Cerebellar nuclear complex (tissue), 1 donor: ENCODE results near the gene TSR1.

Experiments
- DNase-seq, 2 experiments: peaks; one replicate each; lab custom pipeline; 2025; lab: John Stamatoyannopoulos, UW

Gene TSR1

DNA sequence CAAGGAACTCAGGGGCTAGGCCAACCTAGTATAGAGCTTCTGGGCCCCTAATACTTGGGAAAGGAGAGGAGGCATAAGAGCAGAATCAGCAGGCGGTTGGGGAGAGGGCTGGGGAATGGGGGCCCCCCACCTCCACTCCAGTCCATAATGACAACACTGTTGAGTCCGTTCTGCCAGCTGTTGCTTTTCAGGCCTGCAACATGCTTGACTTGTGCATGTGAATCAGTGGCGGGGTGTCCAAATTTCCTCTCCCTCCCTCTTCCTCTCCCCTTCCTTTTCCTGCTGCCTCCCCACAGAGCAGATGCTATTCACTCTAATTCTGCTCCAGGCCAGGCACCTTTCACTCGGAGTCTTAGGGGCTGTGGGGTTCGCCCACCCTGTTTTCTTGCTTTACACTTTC lies 32.8 kb upstream of the TSR1 start:
- DNase-seq: no peak

DNA sequence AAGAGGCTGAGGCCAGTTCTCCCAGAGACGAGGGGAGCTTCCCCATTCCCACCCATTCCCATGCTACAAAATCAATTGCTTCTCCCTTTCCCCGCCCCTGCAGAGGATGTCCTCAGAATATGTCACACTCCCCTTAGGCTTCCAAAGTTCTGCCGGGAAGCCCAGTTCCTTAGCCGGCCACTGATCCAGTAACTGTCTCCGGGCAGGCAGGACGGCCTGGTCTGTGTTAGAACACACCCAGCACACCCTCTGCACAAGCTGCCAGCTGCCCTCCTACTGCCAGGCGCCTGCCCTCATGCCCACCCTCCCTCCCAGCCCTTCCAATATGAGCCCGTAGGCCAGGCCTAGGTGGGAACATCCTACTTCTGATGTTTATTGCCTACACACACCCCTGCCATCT lies 32.1 kb upstream of the TSR1 start:
- no peak for DNase-seq

DNA sequence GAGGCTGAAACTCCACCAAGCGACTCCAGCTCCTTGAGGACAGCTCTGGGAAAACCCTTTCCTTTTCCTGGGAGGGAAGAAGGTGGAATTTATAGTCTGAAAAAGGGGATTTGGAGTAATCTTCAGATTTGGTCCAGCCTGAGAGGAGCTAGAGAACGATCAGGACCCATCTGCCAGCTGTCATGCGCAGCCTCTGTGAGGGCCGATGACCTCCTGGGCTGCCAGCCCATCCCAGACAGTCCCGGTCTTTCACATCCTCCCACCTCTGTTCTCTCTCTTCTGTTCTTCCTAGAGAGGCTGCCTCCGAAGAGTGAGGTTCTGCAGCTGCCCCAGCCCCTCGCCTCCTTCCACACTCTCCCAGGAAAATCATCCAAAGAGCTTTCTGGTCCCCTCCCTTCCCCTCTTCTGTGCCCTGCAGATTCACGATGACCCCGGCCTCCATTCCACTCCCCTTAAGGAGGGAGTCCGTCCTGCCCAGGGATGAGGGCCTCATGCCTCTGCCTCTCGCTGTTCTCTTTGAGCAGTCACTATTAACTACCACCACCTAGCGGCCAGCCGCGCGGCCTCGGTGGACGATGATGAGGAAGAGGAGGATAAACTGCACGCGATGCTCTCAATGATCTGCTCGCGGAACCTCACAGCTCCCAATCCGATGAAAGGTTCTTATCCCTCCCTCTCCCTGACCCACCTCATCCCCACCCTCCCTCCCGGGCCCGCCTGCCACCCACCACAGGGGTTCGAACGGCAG lies 30.7 kb upstream of the TSR1 start:
- DNase-seq: no peak

DNA sequence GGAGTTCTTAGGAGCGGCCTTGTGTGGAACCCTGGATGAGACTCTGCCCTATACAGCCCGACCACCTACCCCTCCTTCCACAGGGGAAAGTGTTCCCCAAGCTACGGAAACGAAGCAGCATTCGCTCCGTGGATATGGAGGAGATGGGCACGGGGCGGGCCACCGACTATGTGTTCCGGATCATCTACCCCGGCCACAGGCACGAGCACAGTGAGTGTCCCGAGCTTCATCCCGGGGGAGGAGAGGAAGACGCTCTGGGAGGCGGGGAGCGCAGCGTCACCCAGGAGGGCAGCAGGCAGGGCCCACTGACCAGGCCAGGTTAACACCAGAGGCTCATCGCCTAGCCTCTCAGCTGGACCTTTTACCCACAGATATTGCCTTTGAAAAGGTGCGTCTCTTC lies 28.9 kb upstream of the TSR1 start:
- DNase-seq: no peak

DNA sequence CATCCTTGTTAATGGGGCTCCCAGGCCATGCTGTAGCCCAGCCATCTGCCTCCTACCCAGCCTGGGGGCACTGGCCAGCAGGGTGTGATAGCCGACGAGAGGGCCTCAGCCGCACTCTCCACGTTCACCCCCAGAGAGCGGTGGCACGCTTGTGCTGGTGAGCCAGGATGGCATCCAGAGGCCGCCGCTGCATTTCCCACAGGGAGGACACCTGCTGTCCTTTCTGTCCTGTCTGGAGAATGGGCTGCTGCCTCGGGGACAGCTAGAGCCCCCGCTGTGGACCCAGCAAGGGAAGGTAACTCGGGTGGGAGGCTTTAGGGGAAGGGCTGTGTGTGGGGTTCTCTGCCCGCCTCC lies 28.5 kb upstream of the TSR1 start:
- DNase-seq: no peak

DNA sequence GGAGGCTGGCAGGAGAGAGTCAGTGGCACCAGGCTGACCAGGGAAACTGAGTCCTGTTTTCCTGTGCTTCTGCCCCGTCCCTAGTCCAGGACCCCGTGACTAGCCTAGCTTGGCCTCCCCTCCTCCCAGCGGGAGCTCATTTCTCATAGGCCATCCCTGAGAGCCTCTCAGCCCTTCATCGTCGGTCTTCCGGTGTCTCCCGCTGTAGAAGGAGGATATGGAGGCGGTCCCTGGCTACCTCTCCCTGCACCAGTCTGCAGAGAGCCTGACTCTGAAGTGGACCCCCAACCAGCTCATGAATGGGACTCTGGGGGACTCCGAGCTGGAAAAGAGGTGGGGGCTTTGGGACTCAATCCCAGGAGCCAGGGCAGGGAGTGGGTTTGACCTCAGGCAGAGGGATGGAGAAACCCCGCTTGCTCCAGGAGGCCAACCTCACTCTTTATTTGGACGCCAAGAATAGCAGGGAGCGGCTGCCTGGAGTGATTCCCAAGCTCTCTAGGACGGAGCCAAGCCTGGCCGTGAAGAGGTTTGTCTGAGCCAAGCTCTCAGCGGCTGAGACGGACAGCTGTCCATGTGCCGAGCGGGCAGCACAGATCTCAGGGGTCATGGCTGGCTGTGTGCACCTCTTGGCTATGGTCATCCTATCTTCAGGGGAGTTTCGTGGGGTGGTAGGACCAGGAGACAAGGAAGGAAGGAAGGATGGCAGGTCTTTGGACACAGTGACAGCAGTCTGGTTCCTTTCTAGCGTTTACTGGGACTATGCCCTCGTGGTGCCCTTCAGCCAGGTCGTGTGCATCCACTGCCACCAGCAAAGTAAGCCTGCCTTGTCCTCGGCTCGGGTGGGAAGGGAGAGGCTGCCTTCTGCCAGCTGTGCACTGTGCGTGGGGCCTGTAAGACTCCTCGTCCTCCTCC lies 27.9 kb upstream of the TSR1 start:
- DNase-seq: no peak

DNA sequence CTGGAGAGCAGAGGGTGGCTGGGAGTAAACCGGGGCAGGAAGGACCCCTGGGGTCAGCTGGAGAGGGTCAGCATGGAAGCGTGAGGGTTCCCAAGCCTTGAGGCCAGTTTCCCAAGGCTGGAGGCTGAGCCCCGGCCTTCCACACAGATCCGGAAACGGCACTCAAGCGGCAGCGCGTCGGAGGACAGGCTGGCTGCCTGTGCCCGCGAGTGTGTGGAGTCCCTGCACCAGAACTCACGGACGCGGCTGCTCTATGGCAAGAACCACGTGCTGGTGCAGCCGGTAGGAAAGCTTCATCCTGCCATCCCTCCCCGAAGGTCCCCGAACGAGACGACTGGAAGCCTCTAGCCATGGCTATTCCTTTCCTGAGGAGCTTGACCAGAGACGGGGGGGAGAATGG lies 27.1 kb upstream of the TSR1 start:
- DNase-seq: no peak

DNA sequence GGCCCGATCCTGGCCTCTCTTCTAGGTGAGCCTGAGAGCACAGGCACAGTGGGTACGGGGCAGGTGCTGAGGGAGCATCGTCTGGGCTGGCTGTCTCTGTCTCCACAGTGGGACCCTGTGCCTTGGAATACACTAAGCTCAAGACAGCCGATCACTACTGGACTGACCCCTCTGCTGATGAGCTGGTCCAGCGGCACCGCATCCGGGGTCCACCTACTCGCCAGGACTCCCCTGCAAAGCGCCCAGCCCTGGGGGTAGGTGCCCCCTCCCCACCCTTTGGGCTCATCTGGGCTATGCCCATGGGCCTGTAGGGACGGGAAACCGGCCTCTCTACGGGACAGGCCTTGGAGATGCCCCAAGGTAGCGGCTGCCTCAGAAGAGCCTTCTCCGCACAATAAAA lies 26.6 kb upstream of the TSR1 start:
- DNase-seq: no peak

DNA sequence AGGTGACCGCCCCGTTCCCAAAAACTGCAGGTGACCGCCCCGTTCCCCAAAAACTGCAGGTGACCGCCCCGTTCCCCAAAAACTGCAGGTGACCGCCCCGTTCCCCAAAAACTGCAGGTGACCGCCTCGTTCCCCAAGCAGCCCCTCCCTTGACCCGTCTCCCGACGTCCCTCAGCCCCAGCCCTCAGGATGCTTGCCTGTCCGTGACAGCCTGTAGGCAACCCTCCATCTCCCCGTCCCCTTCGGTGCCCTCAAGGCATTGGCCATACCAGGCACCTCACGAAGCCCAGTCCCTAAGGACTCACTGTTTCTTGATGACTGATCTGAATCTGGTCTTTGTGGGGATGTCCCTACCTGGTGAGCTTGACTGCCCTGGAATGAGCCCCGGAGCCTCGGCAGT lies 26.2 kb upstream of the TSR1 start:
- no peak for DNase-seq

DNA sequence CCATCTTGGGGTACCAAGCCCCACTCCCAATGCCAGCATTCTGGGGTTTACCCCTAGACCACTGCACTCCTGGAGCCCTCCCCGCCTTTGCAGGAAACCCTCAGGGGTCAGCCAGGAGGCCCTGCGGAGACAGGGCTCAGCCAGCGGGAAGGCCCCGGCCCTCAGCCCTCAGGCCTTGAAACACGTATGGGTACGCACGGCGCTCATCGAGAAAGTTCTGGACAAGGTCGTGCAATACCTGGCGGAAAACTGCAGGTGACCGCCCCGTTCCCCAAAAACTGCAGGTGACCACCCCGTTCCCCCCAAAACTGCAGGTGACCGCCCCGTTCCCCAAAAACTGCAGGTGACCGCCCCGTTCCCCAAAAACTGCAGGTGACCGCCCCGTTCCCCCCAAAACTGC lies 25.8 kb upstream of the TSR1 start:
- DNase-seq: no peak

DNA sequence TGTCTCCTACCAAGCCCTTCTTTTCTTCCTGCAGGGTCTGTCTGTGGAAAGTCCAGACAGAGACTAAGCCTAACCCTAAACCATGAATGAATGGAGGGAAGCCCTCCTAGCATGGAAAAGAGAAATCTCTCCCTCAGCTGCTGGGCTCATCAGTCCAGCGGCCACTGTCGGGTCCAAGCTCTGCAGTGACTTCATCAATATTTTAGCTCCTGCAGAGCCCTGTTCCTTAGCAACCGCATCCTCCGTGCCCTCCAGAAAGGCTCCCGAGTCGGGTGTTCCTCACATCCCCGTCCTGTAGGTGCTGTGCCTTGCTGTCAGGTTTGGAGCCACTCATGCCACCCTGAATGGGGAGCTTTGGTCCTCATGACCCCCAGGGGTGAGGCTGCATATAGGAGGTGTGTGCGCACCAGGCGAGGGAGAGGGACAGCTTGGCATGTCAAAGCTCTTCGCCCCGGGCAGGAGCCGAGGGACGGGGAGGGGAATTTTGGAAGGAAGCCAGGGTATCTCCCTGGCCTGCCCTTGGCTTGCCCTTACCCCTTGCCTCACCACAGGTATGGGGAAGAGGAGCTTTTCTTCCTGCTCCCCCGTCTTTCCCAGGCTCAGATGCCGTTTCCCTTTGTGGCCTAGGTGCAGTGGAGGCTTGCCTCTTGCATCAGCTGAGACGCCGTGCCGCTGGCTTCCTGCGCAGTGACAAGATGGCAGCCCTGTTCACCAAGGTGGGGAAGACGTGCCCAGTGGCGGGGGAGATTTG lies 24.9 kb upstream of the TSR1 start:
- no peak for DNase-seq

DNA sequence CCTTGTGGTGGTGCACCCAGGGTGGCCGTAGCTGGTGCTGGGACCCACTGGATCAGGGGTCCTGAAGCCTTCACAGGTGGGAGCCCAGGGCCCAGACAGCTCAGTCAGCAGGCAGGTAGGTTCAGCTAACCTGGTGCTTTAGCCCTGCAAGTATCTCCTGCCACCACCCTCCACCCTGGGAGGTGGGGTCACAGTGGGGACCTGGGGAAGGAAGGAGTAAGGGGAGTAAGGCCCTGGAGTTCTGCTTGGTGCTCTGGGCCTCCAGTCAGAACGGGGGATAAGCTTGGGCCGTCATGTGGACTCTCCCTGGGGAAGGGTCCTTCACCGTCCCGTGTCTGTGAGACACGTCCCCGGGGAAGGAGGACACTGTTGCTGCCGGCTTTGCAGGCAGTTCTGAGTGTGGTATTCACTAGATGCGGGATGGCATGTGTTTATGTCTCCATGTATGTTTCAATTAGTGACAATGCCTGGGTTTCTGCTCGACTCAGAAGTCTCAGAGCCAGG lies 21.7 kb upstream of the TSR1 start:
- no peak for DNase-seq

DNA sequence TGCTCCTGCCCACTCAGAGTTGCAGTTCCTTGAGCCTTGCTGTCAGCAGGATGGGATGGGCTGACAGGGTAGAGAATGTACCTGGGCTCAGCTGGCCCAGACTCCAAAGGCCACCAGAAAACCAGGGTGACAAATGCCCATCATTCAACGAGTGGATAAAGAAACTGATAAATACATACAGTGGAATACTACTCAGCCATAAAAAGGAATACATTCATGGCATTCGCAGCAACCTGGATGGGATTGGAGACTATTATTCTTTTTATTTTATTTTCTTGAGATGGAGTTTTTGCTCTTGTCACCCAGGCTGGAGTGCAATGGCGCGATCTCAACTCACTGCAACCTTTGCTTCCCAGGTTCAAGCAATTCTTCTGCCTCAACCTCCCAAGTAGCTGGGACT lies 21.0 kb upstream of the TSR1 start:
- no peak for DNase-seq

DNA sequence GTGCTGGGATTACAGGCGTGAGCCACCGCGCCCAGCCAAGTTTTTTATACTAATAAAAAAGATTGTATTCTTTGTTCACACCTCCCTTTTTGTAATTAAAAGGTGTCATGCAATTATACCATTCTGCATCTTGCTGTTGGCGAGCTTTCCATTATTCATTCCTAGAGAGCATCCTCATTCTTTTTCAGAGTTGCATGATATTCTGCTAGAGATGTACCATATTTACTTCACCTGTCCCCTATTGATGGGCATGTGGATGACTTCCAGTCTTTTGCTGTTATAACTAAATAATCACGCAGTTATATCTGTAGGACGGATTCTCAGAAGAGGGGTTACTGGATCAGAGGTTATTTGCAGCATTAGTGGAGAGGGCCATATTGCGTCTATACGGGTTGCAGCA lies 18.1 kb upstream of the TSR1 start:
- no peak for DNase-seq

DNA sequence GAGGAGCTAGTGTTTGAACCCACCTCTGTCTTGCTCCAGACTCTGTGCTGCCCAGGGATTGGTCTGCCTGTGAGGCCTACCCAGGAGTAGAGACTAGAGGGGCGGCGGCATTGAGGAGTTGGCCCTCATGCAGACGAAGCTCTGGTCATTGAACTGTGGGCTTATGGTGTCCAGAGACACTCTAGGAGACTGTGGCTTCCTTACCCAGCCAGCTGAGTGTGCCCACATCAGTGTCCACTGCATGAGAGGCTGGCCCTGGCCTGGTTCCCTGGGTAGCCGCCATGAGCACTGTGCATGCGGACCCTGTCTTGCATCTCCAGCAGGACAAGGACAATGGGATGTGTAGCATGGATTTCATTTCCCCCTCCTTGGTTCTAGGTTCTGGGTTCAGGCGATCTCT lies 15.0 kb upstream of the TSR1 start:
- no peak for DNase-seq

DNA sequence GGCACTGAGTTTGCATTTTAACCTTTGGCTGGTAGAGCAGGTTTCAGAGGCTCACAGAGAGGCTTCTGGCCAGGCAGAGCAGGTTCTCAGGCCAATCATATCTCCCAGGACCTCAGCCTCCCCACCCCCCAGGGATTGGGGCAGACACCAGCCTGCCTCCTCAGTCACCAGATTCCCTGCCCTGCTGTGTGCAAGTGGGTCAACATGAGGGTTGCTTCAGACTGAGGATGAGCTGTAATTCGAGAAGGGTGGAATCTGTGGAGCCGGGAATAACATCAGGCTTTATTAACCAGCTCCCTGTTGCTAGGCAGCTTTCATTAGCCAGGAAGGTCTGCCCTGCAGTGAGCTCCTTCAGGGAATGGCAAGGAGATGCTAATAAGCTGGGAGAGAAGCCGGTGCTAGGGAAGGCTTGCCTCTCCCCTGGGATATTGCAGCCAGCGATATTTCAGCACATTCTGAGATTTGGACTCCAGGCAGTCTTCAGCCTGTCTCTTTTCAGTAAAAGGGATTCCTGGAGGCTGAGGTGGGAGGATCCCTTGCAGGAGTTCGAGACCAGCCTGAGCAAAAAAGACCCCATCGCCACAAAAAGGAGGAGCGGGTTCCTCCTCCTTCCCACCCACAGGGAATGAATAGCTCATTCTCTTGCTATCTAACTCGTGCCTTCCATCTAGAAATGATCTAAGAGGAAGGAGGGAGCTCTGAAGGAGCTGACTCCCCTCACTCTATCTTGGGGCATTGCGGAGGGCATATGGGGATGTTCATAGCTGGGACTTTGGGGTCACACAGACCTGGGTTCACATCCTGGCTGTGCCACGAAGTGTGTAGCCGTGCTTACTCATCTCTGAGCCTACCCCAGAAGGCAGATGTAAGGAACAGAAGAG lies 11.8 kb upstream of the TSR1 start:
- DNase-seq: no peak

DNA sequence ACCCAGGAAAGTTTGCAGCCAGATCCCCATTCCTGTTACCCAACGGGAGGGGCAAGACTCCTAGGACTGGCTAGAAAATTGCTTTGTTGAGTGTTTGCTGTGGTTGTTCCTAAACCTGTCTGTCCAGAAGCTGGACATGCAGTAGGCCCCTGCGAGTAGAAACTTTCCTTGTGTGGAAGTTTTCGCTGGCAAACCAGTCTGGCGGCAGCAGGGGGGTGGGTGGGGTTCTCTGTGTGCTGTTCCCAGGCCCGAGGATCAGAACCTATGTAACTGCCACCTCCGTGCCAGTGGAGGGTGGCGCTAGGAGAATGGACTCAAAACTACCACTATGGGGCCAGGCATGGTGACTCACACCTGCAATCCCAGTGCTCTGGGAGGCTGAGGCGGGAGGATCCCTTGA lies 10.2 kb upstream of the TSR1 start:
- no peak for DNase-seq

DNA sequence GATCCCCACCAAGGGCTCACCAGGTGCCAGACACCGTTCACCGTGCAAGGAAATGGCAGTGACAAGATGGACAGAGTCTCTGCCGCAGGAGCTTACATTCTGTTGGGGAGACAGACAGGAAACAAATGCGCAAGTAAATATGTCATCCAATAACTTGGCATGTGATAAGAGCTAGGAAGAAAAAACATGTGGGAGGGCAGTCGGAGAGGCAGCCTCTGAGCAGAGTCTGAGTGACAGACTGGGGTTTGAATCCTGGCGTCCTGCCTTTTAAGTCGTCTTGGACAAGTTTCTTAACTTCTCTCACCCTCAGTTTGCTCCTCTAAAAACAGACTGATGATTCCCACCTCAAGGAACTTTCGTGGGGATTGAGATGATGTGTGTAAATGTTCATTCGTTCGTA lies 8.3 kb upstream of the TSR1 start:
- DNase-seq: no peak

DNA sequence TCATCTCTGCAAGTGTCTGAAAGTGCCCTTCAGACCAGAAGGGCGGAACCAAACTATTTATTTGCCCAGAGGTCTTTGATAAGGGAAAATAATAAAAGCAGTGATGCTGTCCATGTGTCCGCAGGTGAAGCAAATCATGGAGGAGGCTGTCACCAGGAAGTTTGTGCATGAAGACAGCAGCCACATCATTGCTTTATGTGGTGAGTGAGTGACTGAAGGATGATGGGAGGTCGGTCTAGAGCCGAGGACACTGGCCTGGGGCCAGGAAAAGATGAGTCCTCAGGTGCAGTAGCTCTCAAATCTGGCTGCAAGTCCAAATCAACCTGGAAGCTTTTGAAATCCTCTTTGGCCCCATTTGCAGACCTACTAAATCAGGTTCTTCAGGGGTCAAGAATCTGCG lies 7.2 kb upstream of the TSR1 start:
- DNase-seq: no peak

DNA sequence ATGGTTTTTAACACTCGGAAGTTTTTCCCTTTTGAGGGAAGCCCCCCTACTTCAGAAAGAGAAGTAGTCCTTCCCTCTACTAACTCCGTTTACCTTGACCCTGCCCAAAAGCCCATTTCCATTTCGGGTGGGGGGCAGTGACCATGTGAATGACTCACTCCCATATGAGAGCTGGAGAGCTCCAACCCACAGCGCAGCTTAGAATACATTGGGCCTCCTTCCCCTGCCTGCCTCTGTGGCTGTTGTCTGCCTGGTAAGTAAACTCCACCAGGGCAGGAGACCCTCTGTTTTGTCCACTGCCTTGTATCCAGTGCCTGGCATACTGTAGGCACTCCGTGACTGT lies 2.0 kb upstream of the TSR1 start:
- no peak for DNase-seq

DNA sequence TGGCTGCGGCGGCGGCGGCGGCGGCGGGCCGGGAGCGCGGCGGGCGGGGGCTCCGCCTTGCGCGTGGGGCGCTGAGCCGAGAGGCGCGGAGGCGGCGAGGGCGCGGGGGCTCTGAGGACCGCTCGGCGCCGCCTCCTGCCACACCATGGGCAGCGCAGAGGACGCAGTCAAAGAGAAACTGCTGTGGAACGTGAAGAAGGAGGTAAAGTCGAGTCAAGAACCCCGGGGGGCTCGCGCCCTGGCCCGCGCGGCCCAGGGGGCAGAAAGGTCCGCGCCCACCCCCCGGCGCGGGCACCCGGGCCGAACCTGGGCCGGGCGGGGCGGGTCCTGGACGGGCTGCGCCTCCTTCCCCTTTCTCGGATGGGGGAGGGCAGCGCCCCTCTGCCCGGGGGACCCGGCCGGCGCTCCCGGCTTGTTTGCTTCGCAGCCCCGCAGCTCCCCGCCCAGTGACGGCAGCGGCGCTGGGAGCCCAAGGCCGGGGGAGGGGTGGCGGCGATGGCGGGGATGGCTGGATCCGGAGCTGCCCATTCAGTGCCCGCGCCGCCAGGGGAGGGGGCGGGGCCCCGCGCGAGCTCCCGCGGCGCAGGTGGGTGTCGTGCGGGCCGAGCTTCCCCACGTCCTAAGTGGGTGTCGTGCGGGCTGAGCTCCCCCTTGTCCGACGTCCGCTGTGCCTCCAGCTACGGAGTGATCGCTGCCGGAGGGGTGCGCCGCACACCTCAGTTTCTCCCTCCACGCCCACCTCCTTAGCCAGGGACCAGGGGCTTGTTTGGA lies 1.5 kb upstream of the TSR1 start:
- DNase-seq: no peak
